HS-27A (cell line): ENCODE data around the gene RNF11.

Source experiments
- DNase-seq: peaks from one replicate; pipeline ENCODE4 v3.0.0-alpha.2; 2012; ENCODE audit warnings: low read depth, missing footprints

Gene RNF11

DNA sequence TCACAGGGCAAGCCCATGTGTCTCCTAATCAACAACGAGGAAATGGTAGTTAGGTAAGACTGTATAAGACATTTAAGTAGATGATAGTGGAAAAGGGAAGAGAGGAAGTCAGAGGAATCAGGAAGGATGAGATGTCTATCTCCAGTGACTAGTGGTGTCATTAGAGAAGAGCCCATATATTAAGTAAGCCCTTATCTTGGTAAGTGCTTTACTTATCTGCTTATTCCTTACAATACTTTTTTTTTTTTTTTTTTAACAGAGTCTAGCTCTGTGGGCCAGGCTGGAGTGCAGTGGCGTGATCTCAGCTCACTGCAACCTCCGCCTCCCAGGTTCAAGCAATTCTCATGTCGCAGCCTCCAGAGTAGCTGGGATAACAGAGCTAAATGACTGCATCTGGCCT is 29.5 kb downstream of the RNF11 start:
- no peak for DNase-seq

DNA sequence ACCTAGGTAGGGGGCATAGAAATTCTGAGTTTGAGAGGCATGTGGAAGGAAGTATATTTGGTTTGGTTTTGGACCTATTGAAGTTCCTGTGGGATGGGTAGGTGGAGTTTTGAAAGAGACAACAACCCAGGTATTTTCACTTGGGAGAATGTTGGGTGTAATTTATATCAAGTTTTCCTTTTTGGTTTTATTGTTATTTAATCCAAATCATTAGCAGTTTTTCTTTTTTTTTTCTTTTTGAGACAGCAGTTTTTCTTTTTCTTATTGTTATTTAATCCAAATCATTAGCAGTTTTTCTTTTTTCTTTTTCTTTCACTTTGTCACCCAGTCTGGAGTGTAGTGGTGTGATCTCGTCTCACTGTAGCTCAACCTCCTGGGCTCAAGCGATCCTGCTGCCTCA is 30.1 kb downstream of the RNF11 start:
- no peak for DNase-seq

DNA sequence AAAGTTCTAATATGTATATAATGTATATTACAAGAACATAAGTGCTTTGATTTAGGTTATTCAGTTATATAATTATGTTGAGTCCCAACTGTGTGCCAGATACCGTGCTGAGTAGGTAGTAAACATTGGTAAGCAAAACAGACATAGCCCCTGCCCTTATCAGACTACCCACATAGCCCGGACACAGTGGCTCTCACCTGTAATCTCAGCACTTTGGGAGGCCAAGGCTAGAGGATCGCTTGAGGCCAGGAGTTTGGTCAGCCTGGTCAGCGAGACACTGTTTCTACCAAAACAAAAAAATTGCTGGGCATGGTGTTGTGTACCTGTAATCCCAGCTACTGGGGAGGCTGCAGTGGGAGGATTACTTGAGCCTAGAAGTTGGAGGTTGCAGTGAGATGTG is 30.7 kb downstream of the RNF11 start:
- DNase-seq = no peak

DNA sequence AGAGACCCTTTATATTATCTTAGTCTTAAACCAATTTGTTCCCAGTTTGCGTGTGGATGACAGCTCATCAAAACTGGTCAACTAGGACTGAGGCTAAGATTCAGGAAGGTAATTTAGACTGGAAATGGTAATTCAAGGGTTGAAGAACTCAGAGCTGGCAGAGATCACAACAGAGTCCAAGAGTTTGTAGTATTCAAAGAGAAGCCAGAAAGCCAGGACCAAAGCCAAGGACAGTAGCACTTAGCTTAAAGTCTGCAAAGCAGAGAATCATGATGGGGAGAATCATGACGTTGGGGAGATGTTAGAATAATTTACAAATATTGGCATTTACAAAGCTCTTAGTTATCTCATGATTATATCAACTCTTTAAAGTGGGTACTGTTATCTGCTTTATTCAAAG is 32.6 kb downstream of the RNF11 start:
- no peak for DNase-seq

DNA sequence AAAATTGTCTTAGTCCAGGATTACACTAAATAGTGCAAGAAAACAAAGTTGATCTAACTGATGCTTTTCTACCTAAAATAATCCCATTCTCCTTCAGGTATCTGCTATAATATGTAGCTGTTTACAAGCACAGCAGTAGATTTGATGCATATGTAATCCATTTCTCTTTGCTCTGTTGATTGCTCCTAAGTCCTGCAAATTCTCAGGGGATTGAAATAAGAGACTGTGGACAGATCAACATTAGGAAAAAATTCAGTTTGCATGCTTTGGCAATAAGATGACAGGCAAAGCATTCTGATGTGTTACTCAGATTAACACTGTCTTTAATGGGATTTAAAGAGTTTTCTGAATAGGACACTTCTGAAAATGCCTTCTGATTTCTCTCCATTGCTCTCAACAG is 34.7 kb downstream of the RNF11 start:
- no peak for DNase-seq

GRCh38 chr1:51272916-51273315 is 36.8 kb downstream of the RNF11 start:
- no peak for DNase-seq

- DNase-seq = no peak
Measured at GRCh38 chr1:51274676-51275075, 38.6 kb downstream of the RNF11 start.

- DNase-seq = no peak
Measured at GRCh38 chr1:51276286-51276685, 40.2 kb downstream of the RNF11 start.

GRCh38 chr1:51280321-51280978 is 44.4 kb downstream of the RNF11 start:
- no peak for DNase-seq

- no peak for DNase-seq
Measured at GRCh38 chr1:51281807-51282206, 45.7 kb downstream of the RNF11 start.

DNA sequence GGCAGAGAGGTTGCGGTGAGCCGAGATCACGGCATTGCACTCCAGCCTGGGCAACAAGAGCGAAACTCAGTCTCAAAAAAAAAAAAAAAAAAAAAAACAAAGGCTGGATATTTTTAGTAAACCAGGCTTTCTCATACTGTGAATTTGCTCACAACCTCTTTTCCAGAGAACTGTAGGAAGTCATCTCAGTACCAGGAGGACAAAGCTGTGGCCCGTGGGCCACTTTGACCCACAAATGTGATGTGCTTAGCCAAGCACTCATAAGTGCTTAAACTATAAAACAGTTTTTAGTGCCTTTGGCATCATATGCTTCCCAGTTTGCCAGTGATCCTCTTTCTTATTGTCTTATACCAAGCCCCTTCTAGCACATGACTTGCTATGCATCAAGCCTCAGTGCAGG is 46.5 kb downstream of the RNF11 start:
- no peak for DNase-seq

GRCh38 chr1:51283979-51284378 is 47.9 kb downstream of the RNF11 start:
- no peak for DNase-seq

- DNase-seq = peak; percentile 55
Measured at GRCh38 chr1:51284487-51284954, 48.4 kb downstream of the RNF11 start.

DNA sequence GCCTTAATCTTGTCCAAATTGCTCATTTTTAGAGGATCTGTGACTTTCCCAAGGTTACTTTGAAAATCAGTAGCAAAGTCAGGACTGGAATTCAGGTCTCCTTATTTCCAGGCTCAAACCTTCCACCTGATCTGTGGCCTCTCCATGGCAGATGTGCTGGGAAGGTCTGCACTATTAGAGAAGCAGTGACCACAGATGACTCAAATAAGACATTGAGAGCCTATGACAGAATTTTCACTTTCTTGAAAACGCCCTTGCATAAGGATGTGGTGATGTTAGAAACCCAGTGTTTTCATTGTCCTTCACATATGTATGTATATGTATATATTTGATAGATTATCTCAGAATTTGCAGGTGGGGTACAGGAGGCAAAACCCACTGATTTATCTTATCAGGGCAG is 49.0 kb downstream of the RNF11 start:
- DNase-seq = no peak

DNA sequence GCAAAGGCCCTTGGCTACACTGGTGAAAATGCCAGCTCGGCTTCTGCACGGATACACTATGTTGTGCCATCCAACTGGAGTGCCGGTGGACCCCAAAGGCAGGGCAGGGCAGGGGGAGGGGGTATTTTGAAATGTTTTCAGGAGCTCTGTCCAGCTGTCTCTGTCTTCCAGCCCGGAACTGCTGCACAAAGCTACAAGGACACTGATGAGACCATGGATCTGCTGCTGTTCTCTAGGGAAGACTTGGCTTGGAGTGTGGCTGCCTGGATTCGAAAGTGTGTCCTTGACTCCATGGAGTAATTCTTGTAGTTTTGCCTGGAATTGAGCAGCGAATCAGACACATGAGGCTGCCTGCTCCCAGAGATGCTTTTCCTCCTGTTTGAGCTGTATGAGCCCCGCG is 51.9 kb downstream of the RNF11 start:
- no peak for DNase-seq

DNA sequence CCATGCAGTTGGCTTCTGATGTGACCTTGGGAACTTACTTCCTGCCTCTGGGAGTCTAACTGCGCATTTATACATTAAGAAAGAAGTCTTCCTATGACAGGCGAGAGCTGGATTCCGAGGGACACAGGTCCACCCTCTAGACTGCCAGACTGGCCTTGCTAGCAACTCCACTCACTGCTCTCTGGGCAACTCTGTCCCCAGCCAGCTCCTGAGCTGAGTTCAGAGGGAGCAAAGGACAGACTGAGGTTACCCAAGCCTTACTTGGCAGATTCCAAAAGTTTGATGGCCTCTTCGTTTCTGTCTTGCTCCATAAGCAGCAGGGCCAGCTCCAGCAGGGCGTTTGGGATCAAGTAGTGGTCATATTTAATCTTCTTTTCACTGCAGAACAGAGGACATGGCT is 52.5 kb downstream of the RNF11 start:
- no peak for DNase-seq

DNA sequence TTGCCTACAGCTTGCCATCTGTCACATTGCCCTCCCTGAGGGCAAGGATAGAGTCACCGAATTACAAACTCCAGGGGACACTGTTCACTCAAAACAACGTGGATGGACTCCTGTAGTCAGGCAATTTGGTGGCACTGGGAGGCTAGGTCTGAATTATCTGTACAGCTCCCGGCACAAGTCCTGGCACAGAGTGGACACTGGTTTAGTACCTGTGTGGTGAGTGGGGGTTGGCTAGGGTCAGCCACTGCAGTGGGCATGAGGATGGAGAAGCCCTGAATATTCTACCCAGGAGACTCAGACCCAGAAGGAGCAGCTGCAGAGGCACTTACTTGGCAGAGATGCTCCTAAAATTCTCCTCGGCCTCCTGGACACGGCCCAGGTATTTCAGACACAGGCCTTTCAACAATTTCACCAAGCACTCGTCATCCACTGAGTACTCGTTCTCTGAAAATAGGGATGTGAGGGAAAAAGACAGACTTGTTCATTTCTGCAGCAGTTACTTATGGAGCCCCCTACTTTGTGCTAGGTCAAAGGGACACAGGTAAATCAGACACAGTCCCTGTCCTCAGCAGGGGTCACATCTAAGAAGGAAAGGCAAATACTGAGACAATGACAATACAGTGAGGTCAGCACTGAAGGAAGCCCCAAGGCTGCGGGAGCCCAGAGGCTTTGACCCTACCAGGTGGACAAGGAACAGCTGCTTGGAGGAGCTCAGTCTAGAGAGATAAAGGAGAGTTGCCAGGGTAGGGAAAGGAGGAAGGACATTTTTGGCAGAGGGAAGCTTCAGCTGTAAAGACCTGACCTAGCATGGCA is 53.8 kb downstream of the RNF11 start:
- no peak for DNase-seq

- no peak for DNase-seq
Measured at GRCh38 chr1:51290489-51290847, 54.4 kb downstream of the RNF11 start.

DNA sequence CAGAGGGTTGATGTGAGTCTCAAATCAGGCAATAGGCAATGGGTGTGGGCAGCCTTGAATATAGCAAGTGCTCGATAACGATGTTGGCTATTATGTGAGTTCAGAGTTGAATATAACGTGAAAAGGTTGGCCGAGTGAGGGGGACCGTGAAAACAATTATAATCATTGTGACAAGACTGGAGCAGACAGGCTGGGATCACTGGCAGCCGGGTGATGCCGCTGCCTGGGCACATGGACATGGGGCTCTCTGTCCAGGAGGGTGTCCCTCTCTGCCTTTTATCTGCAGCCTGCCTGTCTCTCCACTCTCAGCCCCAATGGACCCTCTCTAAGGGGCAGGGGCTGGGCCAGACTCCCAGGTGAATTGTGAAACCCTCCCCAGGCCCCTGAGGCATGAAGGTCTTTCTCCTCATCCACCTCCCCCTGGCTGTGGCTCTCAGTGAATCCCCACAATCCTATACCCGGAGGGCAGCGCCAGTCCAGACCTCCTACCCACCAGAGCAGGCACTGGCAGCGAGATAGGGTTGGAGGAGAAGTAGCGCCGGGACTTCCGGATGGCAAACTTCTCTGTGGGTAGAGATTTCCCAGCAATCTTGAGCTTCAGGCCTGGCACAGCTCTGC is 57.9 kb downstream of the RNF11 start:
- DNase-seq = no peak

GRCh38 chr1:51294566-51295184 is 58.6 kb downstream of the RNF11 start:
- no peak for DNase-seq

DNA sequence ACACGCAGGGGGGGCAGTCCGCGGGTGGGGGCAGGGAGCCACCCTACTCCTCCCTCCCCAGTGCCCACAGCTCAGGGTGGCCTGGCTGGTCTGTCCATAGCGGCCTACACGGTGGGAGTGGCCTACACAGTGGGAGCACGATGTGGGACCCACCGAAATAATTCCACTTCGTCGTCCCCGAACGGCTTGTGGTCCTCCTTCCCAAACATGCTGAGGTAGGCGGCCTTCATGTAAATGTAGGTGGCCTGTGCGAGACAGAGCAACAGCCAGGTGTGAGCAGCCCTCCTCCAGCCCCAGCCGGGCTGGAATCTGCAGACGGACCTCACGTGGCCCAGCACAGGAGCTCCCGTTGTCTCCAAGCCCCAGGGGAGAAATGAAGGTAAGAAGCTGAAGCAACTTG is 59.9 kb downstream of the RNF11 start:
- DNase-seq = no peak

- peak; percentile 56 for DNase-seq
Measured at GRCh38 chr1:51296383-51297357, 60.6 kb downstream of the RNF11 start.
